ENCODE results near the gene WIPF3.

WIPF3 gene

DNA sequence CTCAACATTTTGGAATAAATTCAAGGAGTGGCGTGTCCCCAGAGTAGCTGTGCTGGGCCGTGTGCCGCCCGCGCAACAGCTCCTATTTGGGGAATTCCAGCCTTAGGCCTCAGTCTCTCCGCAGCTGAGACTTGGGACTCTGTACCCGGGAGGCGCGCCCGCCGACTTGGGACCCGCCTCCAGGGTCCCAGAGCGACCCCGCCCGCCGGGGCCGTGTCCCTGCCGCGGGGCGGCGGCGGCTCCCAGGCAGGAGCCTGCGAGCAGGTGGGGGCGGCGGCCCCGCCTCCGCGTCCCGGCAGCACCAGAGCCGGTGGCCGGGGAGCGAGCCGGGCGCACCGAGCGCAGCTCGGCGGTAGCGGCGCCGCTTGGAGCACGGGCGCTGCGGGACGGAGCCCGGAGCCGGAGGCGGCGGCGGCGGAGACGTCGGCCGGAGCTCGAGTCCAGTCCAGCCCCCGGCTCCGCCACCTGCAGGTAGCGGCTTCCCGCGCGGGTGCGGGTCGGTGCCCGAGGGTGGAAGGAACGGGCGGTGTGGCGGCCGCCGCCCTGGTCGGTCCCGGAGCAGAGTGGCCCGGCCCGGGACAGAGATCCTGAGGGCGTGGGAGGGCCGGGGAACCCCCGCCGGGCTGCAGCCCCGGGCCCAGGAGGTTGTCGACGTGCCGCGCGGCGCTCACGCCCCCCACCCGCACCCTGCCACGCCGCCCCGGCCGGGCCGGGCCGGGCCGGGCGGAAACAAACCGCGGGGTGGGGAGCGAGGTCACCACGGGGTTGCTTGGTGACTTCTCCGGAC is at the start of gene WIPF3:
TSS of gene WIPF3 (plus strand) at position 301 of the 787 bp plus-strand sequence. CDS start 28,217 bp downstream, outside the sequence.
- DNase-seq (ENCODE audit: low read depth in 1 of 2, low spot score in 1 of 2) = no peak

DNA sequence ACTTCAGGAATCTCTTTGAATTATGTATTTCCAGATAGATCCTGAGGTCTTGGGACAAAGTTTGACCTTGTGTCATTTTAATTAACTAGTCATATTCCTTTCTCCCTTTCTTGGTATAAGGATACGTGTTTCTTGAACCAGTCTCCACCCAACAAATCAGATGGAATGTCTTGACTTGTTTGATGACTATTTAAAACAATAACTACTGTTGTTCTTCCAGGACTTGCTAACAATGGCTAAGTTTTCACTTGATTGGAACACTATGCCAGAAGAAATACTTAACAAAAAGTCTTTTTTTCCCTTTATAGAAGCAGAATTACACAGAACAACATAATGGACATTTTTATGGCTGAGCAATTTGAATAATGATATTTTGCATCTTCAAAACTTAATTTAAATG is 43.0 kb upstream of the WIPF3 start:
- no peak for DNase-seq (ENCODE audit: low read depth in 1 of 2, low spot score in 1 of 2)

DNA sequence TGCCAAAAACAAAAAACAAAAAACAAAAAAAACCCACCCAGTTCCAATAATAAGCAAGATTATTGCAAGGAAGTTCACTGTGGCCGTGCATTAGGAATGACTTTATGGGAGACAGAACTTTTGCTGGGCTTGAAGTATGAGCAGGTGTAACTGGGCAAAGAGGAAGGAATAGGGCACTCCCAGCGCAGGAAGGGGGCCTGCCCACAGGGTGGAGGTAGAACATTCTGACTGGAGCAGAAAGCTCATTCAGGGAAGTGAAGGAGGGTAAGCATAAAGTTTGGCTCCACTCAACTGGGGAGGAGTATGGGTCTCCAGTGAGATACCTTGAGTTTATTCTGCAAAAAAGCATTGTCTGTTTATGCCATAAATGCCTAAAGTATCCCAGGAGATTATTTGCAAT is 42.1 kb upstream of the WIPF3 start:
- no peak for DNase-seq (ENCODE audit: low read depth in 1 of 2, low spot score in 1 of 2)

- DNase-seq (ENCODE audit: low read depth in 1 of 2, low spot score in 1 of 2) = no peak
These were observed 40.8 kb upstream of the WIPF3 start for GRCh38 chr7:29765490-29765889.

- DNase-seq (ENCODE audit: low read depth in 1 of 2, low spot score in 1 of 2) = no peak
These were observed 35.9 kb upstream of the WIPF3 start for GRCh38 chr7:29770371-29770770.

DNA sequence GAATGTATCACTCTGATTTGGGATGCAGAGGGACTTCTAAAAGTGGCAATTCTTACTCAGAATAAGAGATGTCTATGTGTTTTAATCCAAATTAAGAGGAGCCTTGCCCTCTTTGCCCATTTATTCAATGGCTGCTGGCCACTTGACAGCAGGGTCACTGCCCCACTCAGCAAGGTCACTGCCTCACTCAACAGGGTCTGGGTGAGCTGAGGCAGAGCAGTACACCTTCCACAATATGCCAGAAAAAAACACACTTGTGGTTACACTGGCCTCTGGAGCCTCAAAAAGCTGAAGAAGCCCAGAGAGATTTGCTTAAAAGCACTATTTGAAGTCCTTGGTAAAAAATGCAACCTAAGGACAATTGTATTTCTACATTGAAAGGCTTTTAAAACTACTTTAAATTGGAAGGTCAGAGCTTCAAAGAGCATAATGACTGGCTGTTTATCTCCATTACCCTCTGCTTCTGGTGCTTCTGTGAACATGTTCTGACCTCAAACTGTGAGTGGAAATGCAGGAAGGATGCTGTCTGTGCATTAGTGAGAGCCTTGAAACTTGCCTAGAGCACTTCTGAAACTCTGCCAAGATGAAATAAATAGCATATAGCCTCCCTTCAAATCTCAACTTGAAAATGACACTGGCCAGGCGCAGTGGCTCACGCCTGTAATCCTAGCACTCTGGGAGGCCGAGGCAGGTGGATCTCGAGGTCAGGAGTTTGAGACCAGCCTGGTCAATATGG is 35.1 kb upstream of the WIPF3 start:
- no peak for DNase-seq (ENCODE audit: low read depth in 1 of 2, low spot score in 1 of 2)

- no peak for DNase-seq (ENCODE audit: low read depth in 1 of 2, low spot score in 1 of 2)
These were observed 27.3 kb upstream of the WIPF3 start for GRCh38 chr7:29779017-29779416.

GRCh38 chr7:29780346-29780745 is 26.0 kb upstream of the WIPF3 start:
- DNase-seq (ENCODE audit: low read depth in 1 of 2, low spot score in 1 of 2) = no peak

DNA sequence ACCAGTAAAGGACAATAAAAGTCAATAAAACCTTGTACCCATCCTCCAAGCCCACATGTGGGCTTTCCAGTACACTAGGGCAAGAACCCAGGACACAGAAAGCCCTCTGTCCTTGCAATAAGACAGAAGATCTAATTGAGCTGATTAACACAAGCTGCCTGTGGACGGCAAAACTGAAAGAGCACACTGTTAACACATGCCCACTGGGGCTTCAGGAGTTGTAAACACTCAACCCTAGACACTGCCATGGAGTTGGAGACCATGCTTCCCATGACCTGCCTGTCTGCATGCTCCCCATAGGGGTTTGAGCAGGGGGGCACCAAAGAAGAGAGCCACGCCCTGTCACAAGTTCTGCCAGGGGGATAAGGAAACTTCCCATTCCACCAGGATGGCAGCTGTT is 22.6 kb upstream of the WIPF3 start:
- DNase-seq (ENCODE audit: low read depth in 1 of 2, low spot score in 1 of 2) = no peak

DNA sequence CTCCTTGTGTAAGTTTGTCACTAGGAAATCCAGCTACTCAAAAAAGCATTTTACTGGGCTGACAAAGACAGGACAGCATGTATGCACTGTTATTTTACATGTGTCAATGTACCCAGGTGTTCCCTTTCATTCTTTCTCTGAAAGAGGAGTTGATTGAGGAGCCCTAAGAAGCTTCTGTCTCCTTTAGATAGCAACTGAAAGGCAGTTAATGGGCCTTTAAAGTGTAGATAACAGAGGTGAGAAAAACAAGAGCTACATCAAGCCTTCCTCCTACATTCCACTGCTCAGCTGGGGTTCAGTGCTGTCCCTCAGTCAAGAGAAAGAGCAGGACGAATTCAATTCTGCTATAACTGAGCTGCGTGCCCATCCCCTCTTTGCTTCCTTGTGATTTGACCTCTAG is 12.8 kb upstream of the WIPF3 start:
- no peak for DNase-seq (ENCODE audit: low read depth in 1 of 2, low spot score in 1 of 2)

DNA sequence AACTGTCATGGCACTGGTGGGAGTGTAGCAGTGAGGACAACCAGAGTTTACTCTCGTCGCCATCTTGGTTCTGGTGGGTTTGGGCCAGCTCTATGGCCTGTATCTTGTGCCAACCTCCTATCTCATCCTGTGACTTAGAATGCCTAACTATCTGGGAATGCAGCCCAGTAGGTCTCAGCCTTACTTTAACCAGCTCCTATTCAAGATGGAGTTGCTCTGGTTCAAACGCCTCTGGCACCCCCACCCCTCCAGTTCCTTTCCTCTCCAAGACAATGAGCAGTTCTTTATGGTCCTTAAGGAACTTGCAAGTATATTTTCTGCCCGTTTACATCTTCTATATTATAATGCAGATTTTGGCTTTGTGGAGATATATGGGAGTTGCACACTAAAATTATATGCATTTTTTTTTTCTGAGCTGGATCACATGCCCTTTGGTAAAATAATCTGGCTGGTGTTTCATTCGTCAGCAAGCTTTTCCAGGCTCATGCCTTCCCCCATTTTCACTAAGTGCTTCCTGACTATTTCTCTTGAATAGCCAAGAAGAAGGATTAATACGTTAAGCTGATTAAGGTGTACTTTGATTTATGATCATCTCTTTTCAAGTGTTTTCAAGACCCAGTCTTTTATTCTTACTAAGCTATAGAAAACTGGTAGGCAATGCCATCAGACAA is 11.2 kb upstream of the WIPF3 start:
- no peak for DNase-seq (ENCODE audit: low read depth in 1 of 2, low spot score in 1 of 2)

DNA sequence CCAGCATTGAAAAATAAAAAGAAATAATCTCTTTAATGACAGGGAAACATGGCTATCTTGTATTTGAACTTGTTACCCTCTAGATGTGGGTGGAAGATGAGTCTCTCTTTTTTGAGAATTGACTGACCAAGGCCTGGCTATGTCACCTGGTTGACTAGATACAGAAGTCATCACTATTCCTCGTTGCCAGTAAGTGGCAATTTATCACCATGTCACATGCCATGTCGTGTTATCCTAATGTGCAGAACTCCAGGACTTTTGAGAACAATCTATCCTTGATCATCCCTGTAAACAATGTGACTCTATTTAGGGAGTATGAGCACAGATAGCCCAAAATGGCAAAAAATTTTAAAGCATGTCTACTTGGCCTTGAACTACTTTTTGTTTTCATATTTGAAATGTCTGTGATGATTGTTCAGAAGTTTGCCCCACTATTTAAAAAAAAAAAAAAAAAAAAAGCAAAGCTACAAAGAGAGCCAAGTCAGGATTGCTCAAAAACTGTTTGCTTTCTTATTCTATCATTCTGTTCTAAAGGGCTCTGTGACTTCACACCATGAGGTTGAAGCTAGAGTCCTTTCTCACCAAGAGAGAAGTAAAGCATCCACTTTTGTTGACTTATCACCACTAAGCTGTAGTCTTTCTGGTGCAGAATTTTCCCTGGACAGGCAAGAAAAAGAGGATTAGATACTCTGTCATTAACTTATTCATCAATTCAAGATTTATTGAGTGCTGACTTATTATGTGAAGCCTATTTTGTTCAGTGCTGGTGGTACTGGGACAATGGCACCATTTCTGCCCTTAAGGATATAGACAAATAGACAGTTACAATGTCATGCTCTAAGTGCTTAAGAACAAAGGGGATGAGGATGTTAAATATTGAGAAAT is 10.4 kb upstream of the WIPF3 start:
- no peak for DNase-seq (ENCODE audit: low read depth in 1 of 2, low spot score in 1 of 2)

DNA sequence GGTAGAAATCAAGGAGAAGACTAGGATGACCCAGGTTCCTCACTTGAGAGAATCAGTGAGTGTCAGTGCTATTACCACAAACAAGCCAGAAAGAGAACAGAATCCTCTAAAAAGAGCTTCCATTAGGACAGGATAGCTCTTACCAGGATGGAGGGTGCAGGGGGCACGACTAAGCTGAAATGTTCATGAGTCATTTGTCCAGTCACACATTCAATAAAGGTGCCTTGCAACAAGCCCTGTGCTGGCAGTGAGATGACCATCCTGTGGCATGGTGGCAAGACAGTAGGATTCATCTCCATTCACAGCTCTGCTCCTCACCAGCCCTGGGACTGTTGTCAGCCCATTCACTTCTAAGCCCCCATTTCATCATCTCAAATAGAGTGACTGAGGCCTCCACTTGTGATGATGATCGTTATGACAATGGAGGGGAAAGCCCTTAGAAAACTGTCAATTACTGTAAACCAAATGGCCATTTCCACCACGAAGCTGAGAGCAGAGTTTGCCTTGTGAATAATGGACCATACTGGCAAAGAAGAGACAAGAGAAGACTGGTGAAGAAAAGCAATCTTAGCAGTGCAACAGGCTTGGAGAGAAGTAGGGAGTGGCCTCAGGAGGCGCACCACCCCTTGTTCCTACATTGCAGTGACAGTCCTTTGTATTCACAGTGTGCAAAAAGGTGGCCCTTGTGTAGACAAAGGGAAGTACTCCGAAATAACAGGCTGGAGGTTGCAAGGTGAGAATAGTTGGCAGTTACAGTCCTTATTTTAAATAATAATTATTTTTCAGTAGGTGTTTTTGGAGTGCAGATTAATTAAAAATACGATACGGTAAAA is 9.0 kb upstream of the WIPF3 start:
- no peak for DNase-seq (ENCODE audit: low read depth in 1 of 2, low spot score in 1 of 2)

GRCh38 chr7:29798422-29798821 is 7.9 kb upstream of the WIPF3 start:
- no peak for DNase-seq (ENCODE audit: low read depth in 1 of 2, low spot score in 1 of 2)

GRCh38 chr7:29801929-29802328 is 4.4 kb upstream of the WIPF3 start:
- DNase-seq (ENCODE audit: low read depth in 1 of 2, low spot score in 1 of 2) = no peak

GRCh38 chr7:29805031-29805430 is 1.3 kb upstream of the WIPF3 start:
- DNase-seq (ENCODE audit: low read depth in 1 of 2, low spot score in 1 of 2) = no peak

GRCh38 chr7:29805886-29806207 is 461 bp upstream of the WIPF3 start:
- no peak for DNase-seq (ENCODE audit: low read depth in 1 of 2, low spot score in 1 of 2)

- DNase-seq (ENCODE audit: low read depth in 1 of 2, low spot score in 1 of 2) = no peak
These were observed 910 bp downstream of the WIPF3 start for GRCh38 chr7:29806995-29807841.

- no peak for DNase-seq (ENCODE audit: low read depth in 1 of 2, low spot score in 1 of 2)
These were observed 1.9 kb downstream of the WIPF3 start for GRCh38 chr7:29808075-29808801.
